ENCODE measurements around the gene C1orf50.
"Not testable (repeated sequence)": the region's sequence is repeated elsewhere in the genome, so short reads cannot be mapped to it uniquely, and the experiment has no call there.

Gene C1orf50

GRCh38 chr1:42740851-42741580, 26.0 kb upstream of the C1orf50 start:
- DNase-seq, result peak; percentile 62

- no peak for DNase-seq
These were observed 25.3 kb upstream of the C1orf50 start for GRCh38 chr1:42741706-42742105.

GRCh38 chr1:42742141-42742540, 24.9 kb upstream of the C1orf50 start:
- DNase-seq, result no peak

- no peak for DNase-seq
These were observed 24.3 kb upstream of the C1orf50 start for GRCh38 chr1:42742617-42743316.

- DNase-seq, result no peak
These were observed 23.5 kb upstream of the C1orf50 start for GRCh38 chr1:42743317-42744147.

GRCh38 chr1:42744148-42744413, 23.0 kb upstream of the C1orf50 start:
- no peak for DNase-seq

GRCh38 chr1:42745851-42746250, 21.2 kb upstream of the C1orf50 start:
- no peak for DNase-seq

- DNase-seq, result no peak
These were observed 20.5 kb upstream of the C1orf50 start for GRCh38 chr1:42746436-42747105.

- DNase-seq, result peak; percentile 37
These were observed 19.9 kb upstream of the C1orf50 start for GRCh38 chr1:42747125-42747524.

GRCh38 chr1:42748021-42748420, 19.0 kb upstream of the C1orf50 start:
- no peak for DNase-seq

- no peak for DNase-seq
These were observed 18.3 kb upstream of the C1orf50 start for GRCh38 chr1:42748461-42749410.

GRCh38 chr1:42750041-42750440, 17.0 kb upstream of the C1orf50 start:
- DNase-seq, result no peak

GRCh38 chr1:42751511-42752070, 15.5 kb upstream of the C1orf50 start:
- not testable (repeated sequence) for DNase-seq

- no peak for DNase-seq
These were observed 14.8 kb upstream of the C1orf50 start for GRCh38 chr1:42752284-42752683.

GRCh38 chr1:42753070-42753469, 14.0 kb upstream of the C1orf50 start:
- no peak for DNase-seq

GRCh38 chr1:42756956-42757891, 9.8 kb upstream of the C1orf50 start:
- DNase-seq, result peak; percentile 58

- no peak for DNase-seq
These were observed 9.2 kb upstream of the C1orf50 start for GRCh38 chr1:42757892-42758275.

GRCh38 chr1:42758641-42759040, 8.4 kb upstream of the C1orf50 start:
- no peak for DNase-seq

- DNase-seq, result no peak
These were observed 7.9 kb upstream of the C1orf50 start for GRCh38 chr1:42759114-42759513.

GRCh38 chr1:42761567-42761966, 5.5 kb upstream of the C1orf50 start:
- no peak for DNase-seq

GRCh38 chr1:42762269-42762668, 4.8 kb upstream of the C1orf50 start:
- no peak for DNase-seq
